GM12875 (cell line): ENCODE data around the gene PARD3B.

Experiments used
- H3K4me3 ChIP-seq: one replicate; pipeline ENCODE4 v1.5.1; 2011; ENCODE audit warnings: low read depth, low read length, control low read depth
- TF ChIP-seq, protein P1 (sequence below): IDR thresholded peaks from 2 replicates; pipeline ENCODE4 v1.5.1; 2011; ENCODE audit warnings: low read depth, mild to moderate bottlenecking, control low read depth, inconsistent platforms, low read length, moderate library complexity, borderline replicate concordance; ENCODE audit not compliant: insufficient read depth

PARD3B gene

DNA sequence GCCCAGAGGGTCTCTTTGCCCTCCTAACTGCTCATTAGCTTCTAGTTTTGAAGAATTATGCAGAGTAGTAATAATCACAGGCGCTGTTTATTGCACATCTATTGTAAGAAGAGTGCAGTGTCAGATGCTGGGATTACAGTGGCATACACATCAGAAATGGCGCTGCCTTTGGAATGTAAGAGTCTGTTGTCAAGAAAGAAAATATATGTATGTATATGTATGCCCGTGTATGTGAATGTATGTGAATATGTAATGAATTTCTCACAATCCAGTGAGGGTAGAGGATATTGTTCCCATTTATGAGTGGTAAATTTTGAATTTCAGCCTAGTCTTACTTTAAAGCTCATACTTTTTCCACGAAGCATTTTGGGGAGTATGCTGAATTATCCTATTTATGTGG is 127.5 kb downstream of the PARD3B start:
- H3K4me3 ChIP-seq, result no peak overlapping the region
- TF ChIP-seq, protein P1, sequence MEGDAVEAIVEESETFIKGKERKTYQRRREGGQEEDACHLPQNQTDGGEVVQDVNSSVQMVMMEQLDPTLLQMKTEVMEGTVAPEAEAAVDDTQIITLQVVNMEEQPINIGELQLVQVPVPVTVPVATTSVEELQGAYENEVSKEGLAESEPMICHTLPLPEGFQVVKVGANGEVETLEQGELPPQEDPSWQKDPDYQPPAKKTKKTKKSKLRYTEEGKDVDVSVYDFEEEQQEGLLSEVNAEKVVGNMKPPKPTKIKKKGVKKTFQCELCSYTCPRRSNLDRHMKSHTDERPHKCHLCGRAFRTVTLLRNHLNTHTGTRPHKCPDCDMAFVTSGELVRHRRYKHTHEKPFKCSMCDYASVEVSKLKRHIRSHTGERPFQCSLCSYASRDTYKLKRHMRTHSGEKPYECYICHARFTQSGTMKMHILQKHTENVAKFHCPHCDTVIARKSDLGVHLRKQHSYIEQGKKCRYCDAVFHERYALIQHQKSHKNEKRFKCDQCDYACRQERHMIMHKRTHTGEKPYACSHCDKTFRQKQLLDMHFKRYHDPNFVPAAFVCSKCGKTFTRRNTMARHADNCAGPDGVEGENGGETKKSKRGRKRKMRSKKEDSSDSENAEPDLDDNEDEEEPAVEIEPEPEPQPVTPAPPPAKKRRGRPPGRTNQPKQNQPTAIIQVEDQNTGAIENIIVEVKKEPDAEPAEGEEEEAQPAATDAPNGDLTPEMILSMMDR, result no peak

DNA sequence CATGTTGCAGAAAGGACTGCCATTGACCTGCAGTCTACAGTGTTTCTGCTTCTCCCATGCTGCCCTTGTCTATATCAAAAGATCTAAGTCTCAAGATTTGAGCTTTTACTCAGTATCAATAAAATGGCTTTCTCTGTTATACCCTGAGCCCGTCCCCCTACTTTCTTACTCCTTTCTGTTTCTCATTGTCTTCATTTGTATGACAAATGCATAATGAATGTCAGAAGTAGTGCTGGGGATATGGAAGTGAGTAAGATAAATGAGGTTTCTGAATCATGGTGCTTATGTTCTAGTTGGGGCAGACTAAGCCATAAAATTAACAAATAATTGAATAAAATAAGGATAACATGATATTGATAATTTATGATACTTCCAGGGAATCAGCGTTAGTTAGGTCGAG is 128.6 kb downstream of the PARD3B start:
- TF ChIP-seq, protein P1, result no peak
- H3K4me3 ChIP-seq, result no peak overlapping the region

DNA sequence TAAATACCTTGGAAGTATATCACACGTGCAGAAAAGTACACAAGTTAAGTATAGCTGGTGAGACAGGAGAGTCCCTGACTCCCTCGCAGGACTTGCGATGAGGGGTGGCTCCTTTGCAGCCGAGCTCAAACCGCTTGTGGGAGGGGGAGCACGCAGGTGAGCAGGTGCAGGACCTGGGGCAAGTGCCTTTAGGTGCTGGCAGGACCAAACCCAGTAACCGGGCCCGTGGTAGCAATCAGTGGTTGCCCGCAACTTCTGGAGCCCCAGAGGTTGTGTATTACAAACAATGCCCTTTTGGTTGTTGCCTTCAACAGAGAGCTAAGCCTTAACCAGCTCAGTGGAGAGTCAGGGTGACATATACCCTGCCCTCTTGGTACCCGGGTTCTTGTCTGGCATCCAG is 132.8 kb downstream of the PARD3B start:
- H3K4me3 ChIP-seq, result no peak overlapping the region
- TF ChIP-seq, protein P1, result no peak

DNA sequence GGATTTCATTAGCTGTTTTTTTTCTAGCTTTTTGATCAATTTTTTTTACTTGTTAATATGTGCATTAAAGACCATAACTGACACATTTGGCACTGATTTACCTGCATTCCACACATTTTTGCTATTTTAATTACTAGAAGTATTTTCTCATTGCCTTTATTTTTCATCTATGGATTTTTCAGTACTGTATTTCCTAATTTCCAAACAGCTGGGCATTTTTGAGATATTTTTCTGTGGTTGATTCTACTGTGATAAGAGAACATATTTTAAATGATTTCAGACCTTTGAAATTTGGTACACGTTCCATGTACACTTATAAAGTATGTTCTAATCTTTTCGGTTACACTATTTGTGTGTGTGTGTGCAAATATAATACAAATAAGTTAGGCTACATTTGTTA is 135.3 kb downstream of the PARD3B start:
- TF ChIP-seq, protein P1, result no peak
- H3K4me3 ChIP-seq, result no peak overlapping the region

DNA sequence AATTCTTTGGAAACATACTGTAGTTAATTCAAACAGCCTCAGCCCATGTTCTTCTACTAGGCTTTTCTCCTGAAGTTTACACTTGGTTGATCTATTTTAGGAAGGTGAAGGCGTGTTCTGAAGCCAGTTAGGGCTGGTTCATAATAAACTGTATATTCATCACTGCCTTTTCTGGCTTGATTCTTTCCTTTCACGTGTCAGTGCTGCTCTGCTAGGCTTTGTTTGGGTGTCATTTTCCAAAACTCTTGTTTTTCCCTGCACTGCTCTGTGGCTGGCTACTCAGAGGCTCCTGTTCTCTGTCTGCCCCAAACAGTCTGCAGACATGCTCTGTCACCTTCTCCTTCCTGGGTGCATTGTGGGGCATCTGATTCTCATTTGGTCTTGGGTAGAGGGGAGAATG is 136.1 kb downstream of the PARD3B start:
- H3K4me3 ChIP-seq, result no peak overlapping the region
- TF ChIP-seq, protein P1, result no peak

DNA sequence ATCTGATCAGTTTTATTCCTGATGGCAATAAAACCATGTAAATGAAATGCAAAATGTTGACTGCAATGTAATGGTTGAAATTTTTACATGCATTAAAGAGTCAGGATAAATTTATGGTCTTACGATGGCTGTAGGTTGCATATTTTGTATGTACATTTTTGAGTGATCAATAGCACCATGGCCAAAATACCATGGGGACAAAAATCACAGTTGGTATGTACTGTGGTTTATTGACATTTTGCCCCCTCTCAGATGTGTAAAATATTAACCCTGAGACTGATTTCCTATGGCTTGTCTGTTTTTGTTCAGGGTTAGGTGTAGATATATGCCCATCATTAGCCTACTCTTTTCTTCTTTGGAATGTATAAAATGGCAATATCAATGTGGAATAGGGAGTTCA is 138.1 kb downstream of the PARD3B start:
- TF ChIP-seq, protein P1, result no peak
- no peak overlapping the region for H3K4me3 ChIP-seq

DNA sequence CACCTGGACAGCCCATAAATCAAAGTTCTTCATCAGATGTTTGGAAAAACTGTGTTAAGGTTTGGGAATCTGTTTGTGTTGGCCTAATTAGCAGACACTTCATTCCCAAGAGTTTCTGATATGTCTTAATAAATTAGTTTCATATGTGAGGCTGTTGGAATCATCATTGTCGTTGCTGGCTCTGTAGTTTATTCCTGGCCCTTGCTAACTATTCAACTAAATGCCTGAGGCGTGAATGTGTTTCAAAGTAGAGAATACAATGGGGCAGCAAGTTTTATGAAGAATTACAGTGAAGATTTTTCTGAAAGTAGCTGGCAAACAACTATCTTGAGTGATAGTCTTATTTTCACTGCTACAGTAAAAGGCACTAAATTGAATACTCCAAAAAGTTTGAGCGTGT is 141.1 kb downstream of the PARD3B start:
- H3K4me3 ChIP-seq, result no peak overlapping the region
- TF ChIP-seq, protein P1, result no peak
